PFSK-1 (cell line): ENCODE results near the gene ETV2.

Source experiments
- FOXP2 ChIP-seq: optimal IDR thresholded peaks from 2 replicates; pipeline ENCODE3; 2011; ENCODE audit warnings: borderline replicate concordance, control low read depth, inconsistent platforms; ENCODE audit not compliant: insufficient read depth; ENCODE audit errors: extremely low read length, extremely low read depth
- POLR2AphosphoS5 ChIP-seq: IDR thresholded peaks from 2 replicates; pipeline ENCODE4 v1.6.1; 2012; ENCODE audit warnings: low read depth, mild to moderate bottlenecking, control low read depth, low read length, moderate library complexity
- SIN3A ChIP-seq: IDR thresholded peaks from 2 replicates; pipeline ENCODE4 v1.6.1; 2012; ENCODE audit warnings: mild to moderate bottlenecking, low read length, moderate library complexity, borderline replicate concordance; ENCODE audit not compliant: insufficient read depth
- TAF1 ChIP-seq: IDR thresholded peaks from 2 replicates; pipeline ENCODE4 v1.6.1; 2012; ENCODE audit warnings: low read length, control low read depth, borderline replicate concordance; ENCODE audit not compliant: insufficient read depth
- TF ChIP-seq, protein P1 (sequence below), 2 experiments: IDR thresholded peaks; 2 replicates each; pipeline versions ENCODE4 v1.6.1 to v1.8.0; 2011 to 2012; ENCODE audit warnings: low read depth in 2 of 2, low read length in 2 of 2, control low read depth in 1 of 2, inconsistent platforms in 1 of 2, mild to moderate bottlenecking in 1 of 2, moderate library complexity in 1 of 2; ENCODE audit not compliant: insufficient read depth in 1 of 2

ETV2 gene

DNA sequence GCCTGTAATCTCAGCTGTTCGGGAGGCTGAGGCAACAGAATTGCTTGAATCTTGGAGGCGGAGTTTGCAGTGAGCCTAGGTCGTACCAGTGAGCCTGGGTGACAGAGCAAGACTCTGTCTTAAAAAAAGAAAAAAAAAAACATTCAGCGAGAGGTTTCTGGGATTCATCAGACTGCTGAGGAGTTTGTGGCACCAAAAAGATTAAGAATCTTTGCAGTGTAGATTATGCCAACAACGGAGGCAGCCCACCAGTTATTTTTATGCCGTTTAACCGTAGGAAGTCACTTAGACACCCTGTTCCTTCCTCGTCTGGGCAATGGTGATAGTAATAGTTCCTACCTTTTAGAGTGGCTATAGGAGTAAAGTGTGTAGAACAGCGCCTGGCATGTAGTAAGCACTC is 9.0 kb downstream of the ETV2 start:
- TF ChIP-seq TAF1 (no peak), SIN3A (no peak), FOXP2 (no peak)
- TF ChIP-seq, protein P1, sequence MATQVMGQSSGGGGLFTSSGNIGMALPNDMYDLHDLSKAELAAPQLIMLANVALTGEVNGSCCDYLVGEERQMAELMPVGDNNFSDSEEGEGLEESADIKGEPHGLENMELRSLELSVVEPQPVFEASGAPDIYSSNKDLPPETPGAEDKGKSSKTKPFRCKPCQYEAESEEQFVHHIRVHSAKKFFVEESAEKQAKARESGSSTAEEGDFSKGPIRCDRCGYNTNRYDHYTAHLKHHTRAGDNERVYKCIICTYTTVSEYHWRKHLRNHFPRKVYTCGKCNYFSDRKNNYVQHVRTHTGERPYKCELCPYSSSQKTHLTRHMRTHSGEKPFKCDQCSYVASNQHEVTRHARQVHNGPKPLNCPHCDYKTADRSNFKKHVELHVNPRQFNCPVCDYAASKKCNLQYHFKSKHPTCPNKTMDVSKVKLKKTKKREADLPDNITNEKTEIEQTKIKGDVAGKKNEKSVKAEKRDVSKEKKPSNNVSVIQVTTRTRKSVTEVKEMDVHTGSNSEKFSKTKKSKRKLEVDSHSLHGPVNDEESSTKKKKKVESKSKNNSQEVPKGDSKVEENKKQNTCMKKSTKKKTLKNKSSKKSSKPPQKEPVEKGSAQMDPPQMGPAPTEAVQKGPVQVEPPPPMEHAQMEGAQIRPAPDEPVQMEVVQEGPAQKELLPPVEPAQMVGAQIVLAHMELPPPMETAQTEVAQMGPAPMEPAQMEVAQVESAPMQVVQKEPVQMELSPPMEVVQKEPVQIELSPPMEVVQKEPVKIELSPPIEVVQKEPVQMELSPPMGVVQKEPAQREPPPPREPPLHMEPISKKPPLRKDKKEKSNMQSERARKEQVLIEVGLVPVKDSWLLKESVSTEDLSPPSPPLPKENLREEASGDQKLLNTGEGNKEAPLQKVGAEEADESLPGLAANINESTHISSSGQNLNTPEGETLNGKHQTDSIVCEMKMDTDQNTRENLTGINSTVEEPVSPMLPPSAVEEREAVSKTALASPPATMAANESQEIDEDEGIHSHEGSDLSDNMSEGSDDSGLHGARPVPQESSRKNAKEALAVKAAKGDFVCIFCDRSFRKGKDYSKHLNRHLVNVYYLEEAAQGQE (IDR thresholded peaks at IDR 0.05; ENCODE audit: insufficient read depth in 1 of 2, low read depth in 2 of 2, low read length in 2 of 2): no peak

GRCh38 chr19:35655600-35655999 is 14.1 kb downstream of the ETV2 start:
- TF ChIP-seq SIN3A (no peak), POLR2AphosphoS5 (no peak)
- TF ChIP-seq, protein P1 (IDR thresholded peaks at IDR 0.05; ENCODE audit: insufficient read depth in 1 of 2, low read depth in 2 of 2, low read length in 2 of 2): no peak

GRCh38 chr19:35656700-35657099 is 15.2 kb downstream of the ETV2 start:
- TF ChIP-seq TAF1 (no peak), SIN3A (no peak), POLR2AphosphoS5 (no peak), FOXP2 (no peak)
- TF ChIP-seq, protein P1 (IDR thresholded peaks at IDR 0.05; ENCODE audit: insufficient read depth in 1 of 2, low read depth in 2 of 2, low read length in 2 of 2): no peak

DNA sequence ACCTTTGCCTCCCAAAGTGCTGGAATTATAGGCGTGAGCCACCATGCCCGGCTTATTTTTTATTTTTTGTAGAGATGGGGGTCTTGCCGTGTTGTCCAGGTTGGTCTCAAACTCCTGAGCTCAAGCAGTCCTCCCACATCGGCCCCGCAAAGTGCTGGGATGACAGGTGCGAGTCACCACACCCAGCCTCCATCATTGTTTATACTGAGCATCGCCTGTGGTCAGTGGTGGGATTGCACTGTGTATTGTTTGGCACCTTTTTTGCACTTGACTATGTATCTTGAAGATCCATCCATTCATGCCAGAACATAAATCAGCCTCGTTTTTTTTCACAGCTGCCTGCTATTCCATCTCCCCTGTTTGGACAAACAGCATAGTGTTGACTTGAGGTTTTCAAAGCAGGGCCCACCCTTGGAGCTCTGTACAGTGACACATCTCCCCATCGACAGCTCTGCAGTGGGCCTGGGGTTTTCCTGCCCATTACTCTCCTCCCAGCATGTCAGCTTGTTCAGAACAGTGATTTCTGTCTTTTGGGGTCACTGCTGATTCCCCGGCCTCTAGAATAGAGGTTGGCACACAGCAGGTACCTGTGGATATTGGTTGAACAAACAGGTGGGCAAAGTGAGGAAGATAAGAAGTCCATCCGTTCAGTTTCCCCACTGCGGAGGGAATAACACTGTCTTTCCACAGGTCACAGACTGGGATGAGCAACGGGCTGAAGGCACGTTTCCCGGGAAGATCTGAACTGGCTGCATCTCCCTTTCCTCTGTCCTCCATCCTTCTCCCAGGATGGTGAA is 16.6 kb downstream of the ETV2 start:
- TF ChIP-seq POLR2AphosphoS5 (no peak), FOXP2 (no peak), SIN3A (no peak), TAF1 (no peak)
- TF ChIP-seq, protein P1 (IDR thresholded peaks at IDR 0.05; ENCODE audit: insufficient read depth in 1 of 2, low read depth in 2 of 2, low read length in 2 of 2): no peak

DNA sequence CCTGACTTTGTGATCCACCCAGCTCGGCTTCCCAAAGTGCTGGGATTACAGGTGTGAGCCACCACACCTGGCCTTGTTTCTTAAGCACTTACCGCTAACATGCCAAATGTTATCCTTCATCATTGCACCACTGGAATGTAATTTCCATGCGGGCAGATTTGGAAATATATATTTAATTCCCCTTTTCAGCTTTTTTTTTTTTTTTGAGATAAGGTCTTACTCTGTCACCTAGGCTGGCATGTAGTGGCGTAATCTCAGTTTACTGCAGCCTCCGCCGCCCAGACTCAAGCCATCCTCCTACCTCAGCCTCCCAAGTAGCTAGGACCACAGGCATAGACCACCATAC is 20.4 kb downstream of the ETV2 start:
- TF ChIP-seq FOXP2 (no peak), POLR2AphosphoS5 (no peak), SIN3A (no peak), TAF1 (no peak)
- TF ChIP-seq, protein P1 (IDR thresholded peaks at IDR 0.05; ENCODE audit: insufficient read depth in 1 of 2, low read depth in 2 of 2, low read length in 2 of 2): no peak
